HUES48 (cell line): ENCODE results near the gene NXF1.
"Not testable (repeated sequence)": the region's sequence is repeated elsewhere in the genome, so short reads cannot be mapped to it uniquely, and the experiment has no call there.

Source experiments
- H3K27ac ChIP-seq: one replicate; pipeline ENCODE4 v1.7.0; 2013; ENCODE audit warnings: low read depth, low read length, inconsistent platforms
- H3K27me3 ChIP-seq: 2 replicates; pipeline ENCODE4 v1.6.1; 2013; ENCODE audit warnings: mild to moderate bottlenecking, low read length; ENCODE audit not compliant: control insufficient read depth, insufficient read depth
- H3K36me3 ChIP-seq: 2 replicates; pipeline ENCODE4 v1.6.1; 2013; ENCODE audit warnings: low read length; ENCODE audit not compliant: control insufficient read depth, insufficient read depth
- H3K4me1 ChIP-seq: 2 replicates; pipeline ENCODE4 v1.6.1; 2013; ENCODE audit warnings: mild to moderate bottlenecking, low read length; ENCODE audit not compliant: control insufficient read depth, insufficient read depth
- H3K4me3 ChIP-seq: 2 replicates; pipeline ENCODE4 v1.5.1; 2013; ENCODE audit warnings: mild to moderate bottlenecking, low read depth, low read length
- H3K9ac ChIP-seq: 2 replicates; pipeline ENCODE4 v1.6.1; 2013; ENCODE audit warnings: mild to moderate bottlenecking, low read depth, low read length, moderate library complexity
- H3K9me3 ChIP-seq: 2 replicates; pipeline ENCODE4 v1.6.1; 2013; ENCODE audit warnings: low read length; ENCODE audit not compliant: control insufficient read depth, insufficient read depth

NXF1 gene

DNA sequence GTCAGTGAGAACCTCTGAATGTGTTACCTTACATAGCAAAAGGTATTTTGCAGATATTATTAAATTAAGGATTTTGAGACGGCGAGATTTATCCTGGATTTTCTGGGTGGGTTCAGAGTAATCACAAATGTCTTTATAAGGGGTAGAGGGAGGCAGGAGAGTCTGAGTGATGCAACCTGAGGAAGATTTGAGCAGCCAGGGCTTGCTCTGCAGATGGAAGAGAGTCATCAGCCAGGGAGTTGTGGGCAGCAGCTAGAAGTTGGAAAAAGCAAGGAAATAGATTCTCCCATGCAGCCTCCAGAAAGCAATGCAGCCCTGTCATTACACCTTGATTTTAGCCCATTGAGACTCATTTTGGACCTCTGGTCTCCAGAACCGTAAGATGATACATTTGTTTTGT, 38.2 kb upstream of the NXF1 start:
- H3K4me3 ChIP-seq, result no peak overlapping the region
- no peaks in the 10 kb centered on the region for H3K27me3 ChIP-seq
- H3K27ac ChIP-seq, result no peak overlapping the region
- H3K9ac ChIP-seq, result no peak overlapping the region
- H3K9me3 ChIP-seq, result no peaks in the 10 kb centered on the region
- no peaks in the 10 kb centered on the region for H3K36me3 ChIP-seq
- H3K4me1 ChIP-seq, result peaks cover 8% of the 10 kb centered on the region

- H3K36me3 ChIP-seq, H3K4me1 ChIP-seq, H3K27me3 ChIP-seq, H3K9me3 ChIP-seq: not testable (repeated sequence)
- peak overlapping the region; percentile 58 for H3K4me3 ChIP-seq
- H3K27ac ChIP-seq, result peak overlapping the region; percentile 98
- H3K9ac ChIP-seq, result peak overlapping the region; percentile 91; the same call in 1 of the 2 replicates
These were observed 37.7 kb upstream of the NXF1 start for GRCh38 chr11:62842891-62843290.

- no peaks in the 10 kb centered on the region for H3K27me3 ChIP-seq
- peak overlapping the region; percentile 58 for H3K4me3 ChIP-seq
- H3K4me1 ChIP-seq, result peaks cover 8% of the 10 kb centered on the region
- H3K9me3 ChIP-seq, result no peaks in the 10 kb centered on the region
- H3K27ac ChIP-seq, result peak overlapping the region; percentile 98
- H3K9ac ChIP-seq, result peak overlapping the region; percentile 91
- peaks cover 8% of the 10 kb centered on the region for H3K36me3 ChIP-seq
These were observed 37.0 kb upstream of the NXF1 start for GRCh38 chr11:62842171-62842741.

DNA sequence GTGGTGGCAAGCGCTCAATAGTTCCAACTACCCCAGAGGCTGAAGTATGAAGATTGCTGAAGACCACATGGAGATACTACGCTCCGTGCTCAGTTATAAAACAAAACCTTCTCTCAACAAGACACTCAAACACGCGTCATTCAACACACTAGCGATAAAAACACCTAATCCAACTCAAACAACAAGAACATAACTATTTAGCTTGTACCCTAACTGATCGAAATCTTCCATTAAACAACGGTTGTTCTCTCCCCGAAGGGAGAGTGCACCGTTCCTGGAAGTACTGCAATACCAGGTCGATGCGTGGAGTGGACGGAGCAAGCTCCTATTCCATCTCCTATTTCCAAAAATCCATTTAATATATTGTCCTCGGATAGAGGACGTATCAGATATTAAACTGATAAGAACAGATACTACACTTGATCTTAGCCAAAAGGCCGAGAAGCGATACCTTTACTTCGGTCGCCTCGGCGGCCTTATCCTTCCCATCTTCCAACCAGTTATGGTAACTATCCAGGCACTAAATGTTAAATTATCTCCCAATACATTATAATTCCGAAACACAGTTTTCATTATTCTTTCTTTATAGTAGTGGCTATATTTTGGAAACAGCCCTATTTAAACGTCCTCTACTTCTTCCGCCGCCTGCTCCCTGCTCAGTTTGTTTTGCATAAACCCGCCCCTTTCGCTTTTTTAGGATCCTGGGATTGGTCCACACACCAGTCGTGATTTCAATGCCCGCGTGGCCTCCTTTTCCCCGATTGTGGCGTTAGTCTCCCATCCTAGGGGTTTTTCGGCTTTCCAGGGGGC, 36.3 kb upstream of the NXF1 start:
- no peaks in the 10 kb centered on the region for H3K9me3 ChIP-seq
- H3K27ac ChIP-seq, result peak overlapping the region; percentile 98
- peaks cover 13% of the 10 kb centered on the region for H3K36me3 ChIP-seq
- H3K4me1 ChIP-seq, result peaks cover 8% of the 10 kb centered on the region
- peak overlapping the region; percentile 91 for H3K9ac ChIP-seq
- no peaks in the 10 kb centered on the region for H3K27me3 ChIP-seq
- peak overlapping the region; percentile 92 for H3K4me3 ChIP-seq

DNA sequence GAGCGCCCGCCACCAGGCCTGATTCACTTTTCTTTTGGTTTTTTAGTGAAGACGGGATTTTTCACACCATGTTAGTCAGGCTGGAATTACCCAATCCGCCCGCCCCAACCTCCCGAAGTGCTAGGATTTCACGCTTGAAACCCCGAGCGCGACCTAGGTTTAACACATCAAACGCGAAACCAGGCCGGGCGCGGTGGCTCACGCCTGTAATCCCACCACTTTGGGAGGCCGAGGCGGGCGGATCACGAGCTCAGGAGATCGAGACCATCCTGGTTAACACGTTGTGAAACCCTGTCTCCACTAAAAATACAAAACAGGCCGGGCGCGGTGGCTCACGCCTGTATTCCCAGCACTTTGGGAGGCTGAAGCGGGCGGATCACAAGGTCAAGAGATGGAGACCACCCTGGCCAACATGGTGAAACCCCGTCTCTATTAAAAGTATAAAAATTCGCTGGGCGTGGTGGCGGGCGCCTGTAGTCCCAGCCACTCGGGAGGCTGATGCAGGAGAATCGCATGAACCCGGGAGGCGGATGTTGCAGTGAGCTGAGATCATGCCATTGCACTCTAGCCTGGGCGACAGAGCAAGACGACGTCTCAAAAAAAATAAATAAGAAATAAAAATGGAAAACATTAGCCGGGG, 35.6 kb upstream of the NXF1 start:
- Histone ChIP-seq H3K9ac (peak overlapping the region; percentile 82), H3K27ac (peak overlapping the region; percentile 97), H3K4me3 (peak overlapping the region; percentile 92), H3K36me3 (peaks cover 20% of the 10 kb centered on the region)
- not testable (repeated sequence) for H3K9me3 ChIP-seq, H3K27me3 ChIP-seq, H3K4me1 ChIP-seq

GRCh38 chr11:62839050-62839945, 34.1 kb upstream of the NXF1 start, which contains the start of gene WDR74:
WDR74 (minus strand) TSS chr11:62839590; CDS start chr11:62839570, 20 bp downstream.
- no peaks in the 10 kb centered on the region for H3K9me3 ChIP-seq
- peak within 1 kb of the TSS; percentile 97 for H3K27ac ChIP-seq
- H3K27me3 ChIP-seq, result no peaks in the 10 kb centered on the region
- H3K9ac ChIP-seq, result peak within 1 kb of the TSS; percentile 91
- peaks cover 8% of the 10 kb centered on the region for H3K4me1 ChIP-seq
- peaks cover 35% of the 10 kb centered on the region for H3K36me3 ChIP-seq
- H3K4me3 ChIP-seq, result peak within 1 kb of the TSS; percentile 92

DNA sequence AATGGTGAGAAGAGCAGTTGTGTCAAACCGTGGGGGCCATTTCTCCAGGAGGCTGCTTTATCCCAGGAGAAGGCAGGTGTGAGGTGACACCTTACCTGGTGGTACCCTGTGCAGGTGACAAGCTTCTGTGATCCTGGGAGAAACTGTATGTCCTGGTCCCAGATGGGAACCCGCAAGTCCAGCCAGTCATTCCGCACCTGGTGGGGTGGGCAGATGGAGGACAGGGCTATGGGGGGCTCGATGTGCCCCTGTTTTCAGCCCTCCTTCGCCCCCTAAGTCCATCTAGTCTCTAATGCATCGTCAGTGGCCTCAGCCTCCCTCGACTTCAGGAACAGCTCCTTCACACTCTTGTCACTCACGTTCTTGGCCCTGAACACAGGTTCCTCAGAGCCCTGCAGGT, 30.1 kb upstream of the NXF1 start:
- H3K27me3 ChIP-seq, result no peaks in the 10 kb centered on the region
- peaks cover 50% of the 10 kb centered on the region for H3K36me3 ChIP-seq
- H3K27ac ChIP-seq, result no peak overlapping the region
- no peak overlapping the region for H3K9ac ChIP-seq
- H3K4me1 ChIP-seq, result peaks cover 3% of the 10 kb centered on the region; the same call in 1 of the 2 replicates
- no peaks in the 10 kb centered on the region for H3K9me3 ChIP-seq
- H3K4me3 ChIP-seq, result no peak overlapping the region

GRCh38 chr11:62832336-62833234, 27.3 kb upstream of the NXF1 start, which contains the start of gene TEX54:
TEX54 (minus strand) TSS chr11:62832841.
- Histone ChIP-seq H3K4me3 (peak within 1 kb of the TSS; percentile 87), H3K9ac (peak within 1 kb of the TSS; percentile 92), H3K9me3 (no peaks in the 10 kb centered on the region), H3K27me3 (no peaks in the 10 kb centered on the region), H3K27ac (peak within 1 kb of the TSS; percentile 94), H3K36me3 (peaks cover 59% of the 10 kb centered on the region), H3K4me1 (peaks cover 3% of the 10 kb centered on the region; the same call in 1 of the 2 replicates)

DNA sequence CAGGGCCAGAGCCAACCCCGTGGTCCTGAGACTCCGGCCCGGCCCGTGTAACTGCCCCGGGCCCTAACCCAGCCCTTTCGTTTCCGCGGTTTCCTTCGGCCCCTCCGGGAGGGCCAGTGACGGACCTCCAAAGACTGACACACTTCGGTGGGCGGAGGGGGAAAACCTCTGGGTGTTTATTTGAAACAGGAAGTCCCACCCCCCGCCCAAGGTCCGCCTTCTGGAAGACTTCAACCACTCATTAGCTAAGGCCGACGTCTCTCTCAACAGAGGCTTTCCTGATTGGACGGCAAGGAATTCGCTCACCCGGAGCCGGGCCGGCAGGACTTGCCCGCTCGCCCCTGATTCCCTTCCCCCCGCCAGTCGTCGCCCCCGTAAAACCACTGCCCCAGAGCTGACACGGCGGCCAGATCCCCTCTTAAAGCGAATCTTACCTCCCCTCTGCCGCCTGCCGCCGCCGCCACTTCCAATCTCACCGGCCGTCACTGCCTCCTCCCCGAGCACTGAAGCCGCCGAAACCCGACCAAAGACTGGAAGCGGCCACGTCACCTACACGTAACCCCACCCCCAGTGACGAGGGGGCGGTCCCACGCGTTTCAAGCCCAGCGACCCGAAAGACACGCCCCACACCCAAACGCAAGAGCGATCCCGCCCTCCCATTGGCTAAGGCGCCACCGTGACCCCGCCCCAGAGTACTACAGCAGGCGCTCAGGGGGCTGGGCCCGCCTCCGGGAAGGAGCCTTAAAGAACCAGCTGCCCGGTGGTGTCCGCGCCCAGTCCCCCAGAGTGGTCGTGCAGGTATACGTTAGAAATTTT, 26.5 kb upstream of the NXF1 start, which contains the start of gene STX5:
STX5 (minus strand) TSS at position 532 of the 816 bp plus-strand sequence. CDS start 808 bp downstream, outside the sequence.
- peaks cover 3% of the 10 kb centered on the region; the same call in 1 of the 2 replicates for H3K4me1 ChIP-seq

More for the DNA sequence above, 26.5 kb upstream of the NXF1 start, which contains the start of gene STX5:
- Histone ChIP-seq H3K27ac (peak within 1 kb of the TSS; percentile 94), H3K4me3 (peak within 1 kb of the TSS; percentile 87), H3K9ac (peak within 1 kb of the TSS; percentile 92), H3K9me3 (no peaks in the 10 kb centered on the region), H3K27me3 (no peaks in the 10 kb centered on the region), H3K36me3 (peaks cover 62% of the 10 kb centered on the region)
